ENCODE results near the gene RRP7A.
"Not testable (repeated sequence)": the region's sequence is repeated elsewhere in the genome, so short reads cannot be mapped to it uniquely, and the experiment has no call there.

Gene RRP7A

GRCh38 chr22:42511401-42511891 is 8.2 kb downstream of the RRP7A start:
- Histone ChIP-seq H3K36me3 (ENCODE audit: control insufficient read depth, insufficient read depth, low read length) (peaks cover 3% of the 10 kb centered on the region), H3K27me3 (replicated peaks; ENCODE audit: control insufficient read depth, insufficient read depth, low read length) (no peaks in the 10 kb centered on the region), H3K4me3 (replicated peaks; ENCODE audit: low read depth, low read length) (no peak overlapping the region)
- TF ChIP-seq CTCF (IDR thresholded peaks at IDR 0.05; ENCODE audit: insufficient read depth, low read length, poor library complexity, severe bottlenecking): no peak
- DNase-seq (ENCODE audit: extremely low read depth, insufficient read length): no peak

- no peak for TF ChIP-seq CTCF (IDR thresholded peaks at IDR 0.05; ENCODE audit: insufficient read depth, low read length, poor library complexity, severe bottlenecking)
- no peak for DNase-seq (ENCODE audit: extremely low read depth, insufficient read length)
- Histone ChIP-seq H3K36me3 (ENCODE audit: control insufficient read depth, insufficient read depth, low read length) (peaks cover 3% of the 10 kb centered on the region), H3K4me3 (replicated peaks; ENCODE audit: low read depth, low read length) (no peak overlapping the region), H3K27me3 (replicated peaks; ENCODE audit: control insufficient read depth, insufficient read depth, low read length) (no peaks in the 10 kb centered on the region)
Measured at GRCh38 chr22:42509548-42509947, 10.0 kb downstream of the RRP7A start.

GRCh38 chr22:42508975-42509364 is 10.6 kb downstream of the RRP7A start:
- H3K36me3 ChIP-seq (ENCODE audit: control insufficient read depth, insufficient read depth, low read length); DNase-seq (ENCODE audit: extremely low read depth, insufficient read length); H3K27me3 ChIP-seq (replicated peaks; ENCODE audit: control insufficient read depth, insufficient read depth, low read length); H3K4me3 ChIP-seq (replicated peaks; ENCODE audit: low read depth, low read length): not testable (repeated sequence)

- not testable (repeated sequence) for H3K4me3 ChIP-seq (replicated peaks; ENCODE audit: low read depth, low read length); DNase-seq (ENCODE audit: extremely low read depth, insufficient read length); H3K27me3 ChIP-seq (replicated peaks; ENCODE audit: control insufficient read depth, insufficient read depth, low read length); H3K36me3 ChIP-seq (ENCODE audit: control insufficient read depth, insufficient read depth, low read length)
Measured at GRCh38 chr22:42508327-42508974, 11.1 kb downstream of the RRP7A start.

GRCh38 chr22:42500836-42501179 is 18.8 kb downstream of the RRP7A start:
- peak overlapping the region; percentile 43 for H3K4me3 ChIP-seq (replicated peaks; ENCODE audit: low read depth, low read length)
- no peaks in the 10 kb centered on the region for H3K36me3 ChIP-seq (ENCODE audit: control insufficient read depth, insufficient read depth, low read length)
- no peak for TF ChIP-seq CTCF (IDR thresholded peaks at IDR 0.05; ENCODE audit: insufficient read depth, low read length, poor library complexity, severe bottlenecking)
- no peak for DNase-seq (ENCODE audit: extremely low read depth, insufficient read length)
- no peaks in the 10 kb centered on the region for H3K27me3 ChIP-seq (replicated peaks; ENCODE audit: control insufficient read depth, insufficient read depth, low read length)

- peak overlapping the region; percentile 43 for H3K4me3 ChIP-seq (replicated peaks; ENCODE audit: low read depth, low read length)
- peak; percentile 89 for DNase-seq (ENCODE audit: extremely low read depth, insufficient read length)
- no peaks in the 10 kb centered on the region for H3K36me3 ChIP-seq (ENCODE audit: control insufficient read depth, insufficient read depth, low read length)
- no peaks in the 10 kb centered on the region for H3K27me3 ChIP-seq (replicated peaks; ENCODE audit: control insufficient read depth, insufficient read depth, low read length)
- TF ChIP-seq CTCF (IDR thresholded peaks at IDR 0.05; ENCODE audit: insufficient read depth, low read length, poor library complexity, severe bottlenecking): no peak
Measured at GRCh38 chr22:42500161-42500835, 19.3 kb downstream of the RRP7A start.

- peak overlapping the region; percentile 3 for H3K4me3 ChIP-seq (replicated peaks; ENCODE audit: low read depth, low read length)
- H3K27me3 ChIP-seq (replicated peaks; ENCODE audit: control insufficient read depth, insufficient read depth, low read length); H3K36me3 ChIP-seq (ENCODE audit: control insufficient read depth, insufficient read depth, low read length); DNase-seq (ENCODE audit: extremely low read depth, insufficient read length): not testable (repeated sequence)
Measured at GRCh38 chr22:42499773-42500160, 19.8 kb downstream of the RRP7A start.

- DNase-seq (ENCODE audit: extremely low read depth, insufficient read length); H3K27me3 ChIP-seq (replicated peaks; ENCODE audit: control insufficient read depth, insufficient read depth, low read length); H3K4me3 ChIP-seq (replicated peaks; ENCODE audit: low read depth, low read length); H3K36me3 ChIP-seq (ENCODE audit: control insufficient read depth, insufficient read depth, low read length): not testable (repeated sequence)
Measured at GRCh38 chr22:42495533-42496141, 24.0 kb downstream of the RRP7A start.
